Ascending aorta (tissue), 2 donors: ENCODE measurements around the gene DNTT. TPM values are rescaled to one million over a fixed set of nuclear protein-coding genes. Genes with fewer than 3 reads are reported as not detected.

Experiments used
- DNase-seq, 2 donors: peaks; one replicate each; pipeline ENCODE4 v3.0.0-alpha.2; 2019; ENCODE audit warnings: low spot score in 2 of 2
- H3K27ac ChIP-seq, 2 donors: fragments of 200-600 bp; sonication (generic); one replicate each; pipeline ENCODE4 v1.5.1; 2016 to 2017; ENCODE audit warnings: mild to moderate bottlenecking in 1 of 2
- H3K27me3 ChIP-seq: fragments of 200-600 bp; sonication (generic); one replicate; pipeline ENCODE4 v1.5.1; 2017
- H3K36me3 ChIP-seq, 2 donors: fragments of 200-600 bp; sonication (generic); one replicate each; pipeline ENCODE4 v1.5.1; 2016
- H3K4me1 ChIP-seq, 2 donors: fragments of 200-600 bp; sonication (generic); one replicate each; pipeline ENCODE4 v1.5.1; 2016 to 2017; ENCODE audit warnings: mild to moderate bottlenecking in 1 of 2
- H3K4me3 ChIP-seq, 2 donors: fragments of 200-600 bp; sonication (generic); one replicate each; pipeline ENCODE4 v1.5.1; 2016 to 2017; ENCODE audit warnings: mild to moderate bottlenecking in 1 of 2
- H3K9me3 ChIP-seq, 2 donors: fragments of 200-600 bp; sonication (generic); one replicate each; pipeline ENCODE4 v1.5.1; 2016
- intact Hi-C: fragments of 100-400 bp; cut with DNase I; formaldehyde crosslinking; loops from one replicate; pipeline ENCODE4 v1.15.1; 2023
- total RNA-seq: library from RNA; depleted of rRNA; stranded (reverse); fragments of >200 nt; gene quantifications from one replicate; pipeline ENCODE4 v1.1.0, GENCODE V29; 2016
- TF ChIP-seq, protein P1 (sequence below), 3 experiments: fragments of 200-600 bp in 2 of 3; fragments of 450-650 bp in 1 of 3; sonication (generic) in 2 of 3; IDR thresholded peaks; one replicate each; pipeline ENCODE4 v1.5.1; 2016 to 2019; ENCODE audit warnings: antibody characterized with exemption in 3 of 3, mild to moderate bottlenecking in 1 of 3, moderate library complexity in 1 of 3

Gene DNTT
- total RNA-seq, 1 donor from 2014 or later = not detected

DNA sequence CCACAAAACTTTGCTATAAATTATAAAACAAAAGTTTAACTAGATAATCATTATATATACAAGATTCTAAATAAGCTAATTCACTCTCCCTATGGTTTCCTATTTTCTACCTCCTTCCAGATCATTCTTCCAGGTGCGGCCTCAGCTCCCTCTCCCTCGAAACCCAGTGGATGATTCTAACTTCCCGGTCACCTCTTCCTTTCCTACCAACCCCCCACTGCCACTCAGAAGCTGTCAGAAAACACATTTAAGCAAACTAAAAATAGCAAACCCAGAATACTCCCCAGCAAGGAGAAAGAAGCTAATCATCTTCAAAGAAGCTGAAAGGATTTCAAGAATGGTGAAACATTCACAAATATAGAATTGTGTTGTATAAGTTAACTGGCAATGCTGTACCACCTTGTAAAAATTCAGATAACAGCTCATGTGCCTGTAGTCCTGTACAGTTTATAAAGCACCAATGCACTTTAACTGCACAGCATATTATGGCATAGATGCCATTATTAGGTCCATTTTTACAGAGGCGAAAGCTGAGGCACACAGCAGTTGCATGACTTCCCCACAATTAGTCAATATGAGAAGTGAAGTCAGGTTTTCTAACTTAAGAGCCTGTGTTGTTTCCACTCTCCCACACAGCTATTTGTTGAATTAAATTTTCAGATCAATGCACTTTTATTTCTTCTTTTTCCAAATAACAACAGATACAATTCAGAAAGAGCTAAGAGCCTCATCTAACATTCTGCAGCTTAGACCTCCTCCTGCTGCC, 13.7 kb upstream of the DNTT start:
- DNase-seq = no peak
- H3K27ac ChIP-seq = no peak overlapping the region
- TF ChIP-seq, protein P1, sequence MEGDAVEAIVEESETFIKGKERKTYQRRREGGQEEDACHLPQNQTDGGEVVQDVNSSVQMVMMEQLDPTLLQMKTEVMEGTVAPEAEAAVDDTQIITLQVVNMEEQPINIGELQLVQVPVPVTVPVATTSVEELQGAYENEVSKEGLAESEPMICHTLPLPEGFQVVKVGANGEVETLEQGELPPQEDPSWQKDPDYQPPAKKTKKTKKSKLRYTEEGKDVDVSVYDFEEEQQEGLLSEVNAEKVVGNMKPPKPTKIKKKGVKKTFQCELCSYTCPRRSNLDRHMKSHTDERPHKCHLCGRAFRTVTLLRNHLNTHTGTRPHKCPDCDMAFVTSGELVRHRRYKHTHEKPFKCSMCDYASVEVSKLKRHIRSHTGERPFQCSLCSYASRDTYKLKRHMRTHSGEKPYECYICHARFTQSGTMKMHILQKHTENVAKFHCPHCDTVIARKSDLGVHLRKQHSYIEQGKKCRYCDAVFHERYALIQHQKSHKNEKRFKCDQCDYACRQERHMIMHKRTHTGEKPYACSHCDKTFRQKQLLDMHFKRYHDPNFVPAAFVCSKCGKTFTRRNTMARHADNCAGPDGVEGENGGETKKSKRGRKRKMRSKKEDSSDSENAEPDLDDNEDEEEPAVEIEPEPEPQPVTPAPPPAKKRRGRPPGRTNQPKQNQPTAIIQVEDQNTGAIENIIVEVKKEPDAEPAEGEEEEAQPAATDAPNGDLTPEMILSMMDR (IDR thresholded peaks at IDR 0.05) = no peak
- H3K4me1 ChIP-seq = peaks cover 4 to 10% of the 10 kb centered on the region in 2 donors
- no peaks in the 10 kb centered on the region for H3K36me3 ChIP-seq
- H3K4me3 ChIP-seq = no peak overlapping the region
- no peaks in the 10 kb centered on the region for H3K27me3 ChIP-seq
- intact Hi-C loops = no loop called here
- H3K9me3 ChIP-seq = no peaks in the 10 kb centered on the region

DNA sequence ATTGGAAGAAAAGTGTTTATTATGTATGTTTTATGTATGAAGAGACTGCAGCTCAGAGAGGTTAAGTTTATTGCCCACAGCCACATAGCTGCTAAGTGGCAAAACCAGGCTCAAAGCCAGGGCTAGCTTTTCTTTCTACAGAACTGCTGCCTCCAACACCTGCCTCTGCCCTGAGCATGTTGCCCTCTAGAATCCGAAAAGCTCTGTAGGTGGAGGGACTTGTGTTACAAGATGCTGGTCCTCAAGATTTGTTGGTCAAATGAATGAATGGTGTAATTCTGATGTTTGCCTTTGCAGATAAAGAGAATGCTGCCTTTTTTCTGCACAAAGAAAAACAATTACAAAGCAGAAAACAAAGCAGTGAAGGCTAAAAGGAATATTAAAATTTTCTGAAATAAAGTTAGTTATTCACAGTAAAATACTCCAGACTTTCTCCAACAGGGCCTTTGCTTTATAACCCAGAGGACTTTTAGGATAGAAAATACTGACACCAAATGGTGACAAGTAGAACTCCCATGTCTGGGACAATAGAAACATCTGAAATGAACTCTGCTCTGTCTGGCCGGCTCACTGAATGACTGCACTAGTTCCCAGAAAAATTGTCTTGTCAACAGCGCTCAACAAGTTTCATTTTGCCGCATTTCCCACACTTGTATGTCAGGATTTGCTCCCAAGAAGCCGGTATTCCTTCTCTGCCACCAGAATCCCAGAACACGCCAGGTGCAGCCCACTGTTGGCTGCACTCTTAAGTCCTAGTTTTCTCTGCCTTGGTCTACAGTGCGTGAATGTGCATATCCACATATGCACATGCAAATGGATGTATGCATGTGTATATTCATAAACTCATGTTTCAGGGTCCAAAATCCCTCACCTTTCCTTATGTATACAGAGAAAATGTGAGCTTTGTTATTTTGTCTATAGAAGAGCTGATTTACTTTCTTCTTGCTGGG, 11.0 kb upstream of the DNTT start:
- Histone ChIP-seq H3K27ac (no peak overlapping the region), H3K4me1 (peaks cover under 1 to 3% of the 10 kb centered on the region in 2 donors), H3K36me3 (no peaks in the 10 kb centered on the region), H3K4me3 (no peak overlapping the region), H3K9me3 (no peaks in the 10 kb centered on the region), H3K27me3 (no peaks in the 10 kb centered on the region)
- intact Hi-C loops = loop anchor here (1.0 to 2.0 kb wide), 2 partner anchors 63 to 276 kb away; no protein-coding TSS in a partner anchor
- TF ChIP-seq, protein P1 (IDR thresholded peaks at IDR 0.05) = peak; percentile 63 to 80 (median 71)
- DNase-seq = no peak

DNA sequence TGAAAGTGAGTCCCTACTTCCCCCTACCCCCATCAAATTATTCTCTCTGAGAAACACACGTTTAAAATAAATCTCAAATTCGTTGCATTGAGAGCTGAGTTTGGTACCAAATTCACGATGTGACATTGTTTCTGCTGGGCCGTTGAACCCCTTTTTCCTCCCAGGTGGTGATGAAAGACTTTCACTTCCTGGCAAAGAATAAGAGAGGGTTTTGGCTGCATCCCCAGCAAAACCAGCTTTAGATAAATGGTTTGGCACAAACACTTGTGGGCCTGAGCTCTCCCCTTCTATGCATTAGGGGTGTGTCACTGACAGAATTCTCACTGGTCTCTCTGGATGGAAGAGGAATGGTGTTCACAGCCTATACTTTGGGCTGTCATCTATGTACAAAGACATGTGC, 8.8 kb upstream of the DNTT start:
- no peak for DNase-seq
- Histone ChIP-seq H3K4me1 (no peaks in the 10 kb centered on the region), H3K9me3 (no peaks in the 10 kb centered on the region), H3K36me3 (no peaks in the 10 kb centered on the region), H3K27me3 (no peaks in the 10 kb centered on the region), H3K4me3 (no peak overlapping the region), H3K27ac (no peak overlapping the region)
- intact Hi-C loops = no loop called here
- TF ChIP-seq, protein P1 (IDR thresholded peaks at IDR 0.05) = no peak

DNA sequence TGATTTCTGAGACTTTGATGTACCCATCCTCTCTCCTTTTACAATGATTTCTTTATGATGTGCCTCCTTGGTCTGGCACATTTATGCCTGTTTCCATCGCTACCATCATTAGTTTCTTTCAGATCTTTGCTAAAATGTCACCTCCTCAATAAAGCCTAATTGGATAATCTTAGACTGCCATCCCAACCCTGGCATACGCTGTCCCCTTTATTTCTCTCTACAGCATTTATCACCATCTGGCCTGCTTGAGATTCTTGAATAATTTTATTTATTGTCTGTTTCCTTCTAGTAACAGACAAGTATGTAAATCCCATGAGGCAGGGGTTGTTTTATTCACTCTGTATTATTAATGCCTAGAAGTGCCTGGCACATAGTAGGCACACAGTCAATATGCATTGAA, 6.7 kb upstream of the DNTT start:
- intact Hi-C loops = no loop called here
- Histone ChIP-seq H3K9me3 (no peaks in the 10 kb centered on the region), H3K4me1 (no peaks in the 10 kb centered on the region), H3K4me3 (no peak overlapping the region), H3K36me3 (no peaks in the 10 kb centered on the region), H3K27ac (no peak overlapping the region), H3K27me3 (no peaks in the 10 kb centered on the region)
- no peak for DNase-seq
- TF ChIP-seq, protein P1 (IDR thresholded peaks at IDR 0.05) = no peak

DNA sequence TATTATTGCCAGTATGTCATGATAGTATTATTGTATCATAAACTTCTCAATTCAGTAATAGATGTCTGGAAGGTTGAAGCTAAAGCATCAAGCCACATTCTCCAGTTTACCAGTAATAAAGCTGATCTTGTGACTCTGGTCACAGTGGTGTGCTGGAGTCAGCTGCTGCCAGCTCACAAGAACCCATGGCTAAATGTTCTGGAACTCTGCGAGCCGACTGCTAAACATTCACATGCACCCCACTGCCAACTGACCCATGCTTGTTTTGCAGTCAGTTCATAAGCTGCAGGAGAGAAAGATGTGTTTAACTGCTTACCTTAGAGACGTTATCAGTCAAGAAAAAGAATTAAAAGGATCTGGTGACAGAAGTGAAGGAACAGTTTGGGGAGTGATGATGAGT, 5.9 kb upstream of the DNTT start:
- TF ChIP-seq, protein P1 (IDR thresholded peaks at IDR 0.05) = no peak
- no peaks in the 10 kb centered on the region for H3K4me1 ChIP-seq
- no peaks in the 10 kb centered on the region for H3K36me3 ChIP-seq
- no peak overlapping the region for H3K27ac ChIP-seq
- no peaks in the 10 kb centered on the region for H3K27me3 ChIP-seq
- H3K4me3 ChIP-seq = no peak overlapping the region
- no peaks in the 10 kb centered on the region for H3K9me3 ChIP-seq
- no peak for DNase-seq
- intact Hi-C loops = no loop called here
